ENCODE data around the gene NXF3.
"Not testable (repeated sequence)": the region's sequence is repeated elsewhere in the genome, so short reads cannot be mapped to it uniquely, and the experiment has no call there.

Gene NXF3, protein sequence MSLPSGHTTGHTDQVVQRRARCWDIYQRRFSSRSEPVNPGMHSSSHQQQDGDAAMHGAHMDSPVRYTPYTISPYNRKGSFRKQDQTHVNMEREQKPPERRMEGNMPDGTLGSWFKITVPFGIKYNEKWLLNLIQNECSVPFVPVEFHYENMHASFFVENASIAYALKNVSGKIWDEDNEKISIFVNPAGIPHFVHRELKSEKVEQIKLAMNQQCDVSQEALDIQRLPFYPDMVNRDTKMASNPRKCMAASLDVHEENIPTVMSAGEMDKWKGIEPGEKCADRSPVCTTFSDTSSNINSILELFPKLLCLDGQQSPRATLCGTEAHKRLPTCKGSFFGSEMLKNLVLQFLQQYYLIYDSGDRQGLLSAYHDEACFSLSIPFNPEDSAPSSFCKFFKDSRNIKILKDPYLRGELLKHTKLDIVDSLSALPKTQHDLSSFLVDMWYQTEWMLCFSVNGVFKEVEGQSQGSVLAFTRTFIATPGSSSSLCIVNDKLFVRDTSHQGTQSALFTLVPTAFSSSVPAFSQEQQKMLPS

DNA sequence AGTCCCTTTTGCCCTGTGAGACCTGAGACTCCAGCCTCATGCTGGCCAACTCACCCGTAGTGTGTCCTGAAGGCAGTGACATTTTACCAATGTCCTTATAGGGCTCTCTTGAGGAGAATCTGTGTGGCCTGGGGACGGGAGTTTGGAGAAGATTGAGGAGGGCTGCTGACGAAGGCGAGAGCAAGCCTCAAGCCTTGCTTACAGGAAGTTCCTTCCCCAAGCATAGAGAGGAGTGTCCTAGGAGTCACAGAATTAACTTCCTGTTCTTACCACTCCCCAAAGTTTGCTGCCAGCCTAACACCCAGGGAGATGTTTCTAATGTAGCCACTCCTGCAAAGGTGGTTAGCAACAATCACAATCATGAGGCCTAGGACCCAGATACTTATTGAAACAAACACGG is at the start of gene NXF3:
Gene NXF3 (minus strand): TSS at position 202 of the 400 bp plus-strand sequence. CDS start 120 bp downstream, at position 82.
- no peaks in the 10 kb centered on the region; the same call in 1 of the 2 replicates for H3K4me1 ChIP-seq
- no peaks in the 10 kb centered on the region for H3K36me3 ChIP-seq (replicated peaks)
- DNase-seq (ENCODE audit: low spot score in 2 of 2), result no peak
- no peak within 1 kb of the TSS for H3K4me3 ChIP-seq
- in situ Hi-C loops (cut with MboI; ENCODE audit: low sequenced_read_pairs), result no loop called here
- no peaks in the 10 kb centered on the region for H3K9me3 ChIP-seq
- no peaks in the 10 kb centered on the region for H3K27me3 ChIP-seq (ENCODE audit: low read depth)

DNA sequence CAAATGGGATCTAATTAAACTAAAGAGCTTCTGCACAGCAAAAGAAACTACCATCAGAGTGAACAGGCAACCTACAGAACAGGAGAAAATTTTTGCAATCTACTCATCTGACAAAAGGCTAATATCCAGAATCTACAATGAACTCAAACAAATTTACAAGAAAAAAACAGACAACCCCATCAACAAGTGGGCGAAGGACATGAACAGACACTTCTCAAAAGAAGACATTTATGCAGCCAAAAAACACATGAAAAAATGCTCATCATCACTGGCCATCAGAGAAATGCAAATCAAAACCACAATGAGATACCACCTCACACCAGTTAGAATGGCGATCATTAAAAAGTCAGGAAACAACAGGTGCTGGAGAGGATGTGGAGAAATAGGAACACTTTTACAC is 43.6 kb upstream of the NXF3 start:
- H3K9me3 ChIP-seq; in situ Hi-C loops (cut with MboI; ENCODE audit: low sequenced_read_pairs); DNase-seq (ENCODE audit: low spot score in 2 of 2); H3K4me3 ChIP-seq; H3K36me3 ChIP-seq (replicated peaks); H3K27me3 ChIP-seq (ENCODE audit: low read depth); H3K4me1 ChIP-seq: not testable (repeated sequence)

DNA sequence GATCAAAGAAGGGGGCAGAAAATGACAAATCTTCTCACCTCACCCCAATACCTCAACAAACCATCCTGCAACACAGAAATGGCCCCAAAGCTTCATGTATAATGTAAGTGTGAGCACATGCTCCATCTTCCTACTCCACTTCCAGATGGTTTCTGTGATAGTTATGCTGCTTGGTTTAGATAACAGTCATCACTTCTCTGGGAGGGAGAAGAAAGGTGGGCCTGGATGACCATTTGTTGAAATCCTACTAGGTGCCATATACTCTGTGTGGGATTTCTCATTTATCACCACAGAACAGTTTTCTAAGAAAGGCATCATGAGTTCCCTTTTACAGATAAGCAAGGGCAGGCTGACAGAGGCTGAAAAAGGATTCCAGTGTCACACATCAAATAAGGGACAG is 31.3 kb upstream of the NXF3 start:
- no peaks in the 10 kb centered on the region for H3K9me3 ChIP-seq
- H3K4me3 ChIP-seq, result no peak overlapping the region
- no peaks in the 10 kb centered on the region for H3K4me1 ChIP-seq
- no peaks in the 10 kb centered on the region for H3K27me3 ChIP-seq (ENCODE audit: low read depth)
- no peaks in the 10 kb centered on the region for H3K36me3 ChIP-seq (replicated peaks)
- in situ Hi-C loops (cut with MboI; ENCODE audit: low sequenced_read_pairs), result no loop called here
- no peak for DNase-seq (ENCODE audit: low spot score in 2 of 2)

DNA sequence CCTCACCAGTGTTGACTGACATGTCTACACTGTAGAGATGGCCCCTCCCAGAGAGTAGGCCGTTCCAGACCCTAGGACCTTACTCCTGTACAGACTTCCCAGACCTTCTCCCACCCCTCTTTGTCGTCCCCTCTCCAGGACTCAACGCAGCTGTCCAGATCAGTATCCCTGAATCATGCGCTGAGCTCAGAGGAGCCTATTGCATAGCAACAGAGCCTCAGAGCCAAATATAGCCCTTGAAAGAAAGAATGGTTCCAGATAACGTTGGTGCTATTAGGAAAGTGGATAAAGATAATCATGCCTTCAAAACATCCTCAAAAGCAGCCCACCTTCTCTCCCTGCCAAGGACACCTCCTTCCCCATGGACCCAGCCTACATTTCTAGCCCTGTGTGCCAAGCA is 27.8 kb upstream of the NXF3 start:
- Histone ChIP-seq H3K9me3 (no peaks in the 10 kb centered on the region), H3K4me3 (no peak overlapping the region), H3K4me1 (no peaks in the 10 kb centered on the region), H3K36me3 (replicated peaks) (no peaks in the 10 kb centered on the region), H3K27me3 (ENCODE audit: low read depth) (no peaks in the 10 kb centered on the region)
- no peak for DNase-seq (ENCODE audit: low spot score in 2 of 2)
- in situ Hi-C loops (cut with MboI; ENCODE audit: low sequenced_read_pairs), result no loop called here

DNA sequence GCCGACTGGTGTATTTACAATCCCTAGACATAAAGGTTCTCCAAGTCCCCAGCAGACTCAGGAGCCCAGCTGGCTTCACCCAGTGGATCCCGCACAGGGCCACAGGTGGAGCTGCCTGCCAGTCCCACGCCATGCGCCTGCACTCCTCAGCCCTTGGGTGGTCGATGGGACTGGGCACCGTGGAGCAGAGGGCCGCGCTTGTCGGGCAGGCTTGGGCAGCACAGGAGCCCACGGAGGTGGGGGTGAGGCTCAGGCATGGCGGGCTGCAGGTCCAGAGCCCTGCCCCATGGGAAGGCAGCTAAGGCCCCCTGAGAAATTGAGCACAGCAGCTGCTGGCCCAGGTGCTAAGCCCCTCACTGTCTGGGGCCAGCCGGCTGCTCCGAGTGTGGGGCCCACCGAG is 24.0 kb upstream of the NXF3 start:
- DNase-seq (ENCODE audit: low spot score in 2 of 2); H3K9me3 ChIP-seq; H3K4me3 ChIP-seq; H3K36me3 ChIP-seq (replicated peaks); in situ Hi-C loops (cut with MboI; ENCODE audit: low sequenced_read_pairs); H3K27me3 ChIP-seq (ENCODE audit: low read depth); H3K4me1 ChIP-seq: not testable (repeated sequence)

DNA sequence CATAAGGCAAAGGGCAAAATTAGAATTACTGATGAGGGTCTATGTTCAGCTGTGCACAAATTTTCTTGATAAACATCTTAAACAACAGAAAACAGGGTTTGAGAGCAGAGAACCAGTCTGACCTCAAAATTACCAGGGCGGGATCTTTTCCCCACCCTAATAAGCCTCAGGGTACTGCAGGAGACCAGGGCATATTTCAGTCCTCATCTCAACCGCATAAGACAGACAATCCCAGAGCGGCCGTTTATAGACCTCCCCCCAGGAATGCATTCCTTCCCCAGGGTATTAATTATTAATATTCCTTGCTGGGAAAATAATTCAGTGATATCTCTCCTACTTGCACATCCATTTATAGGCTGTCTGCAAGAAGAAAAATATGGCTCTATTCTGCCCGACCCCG is 16.6 kb upstream of the NXF3 start:
- DNase-seq (ENCODE audit: low spot score in 2 of 2); H3K36me3 ChIP-seq (replicated peaks); H3K4me3 ChIP-seq; in situ Hi-C loops (cut with MboI; ENCODE audit: low sequenced_read_pairs); H3K4me1 ChIP-seq; H3K27me3 ChIP-seq (ENCODE audit: low read depth); H3K9me3 ChIP-seq: not testable (repeated sequence)

DNA sequence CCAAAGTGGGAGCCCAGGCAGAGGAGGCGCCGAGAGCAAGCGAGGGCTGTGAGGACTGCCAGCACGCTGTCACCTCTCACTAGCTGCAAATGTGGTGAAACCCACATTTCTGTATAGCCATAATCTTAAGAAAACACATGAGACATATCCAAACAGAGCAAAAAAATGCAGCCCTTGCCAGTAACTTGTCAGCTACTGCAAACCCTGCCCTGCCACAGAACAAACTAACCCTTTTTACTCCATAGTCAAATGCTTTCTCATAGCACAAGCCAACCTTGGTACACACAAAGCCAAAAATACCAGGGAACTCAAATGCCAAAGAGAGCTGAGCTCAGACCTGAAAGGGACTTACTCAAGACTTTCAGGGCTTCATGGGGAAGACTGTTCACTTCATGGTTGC is 14.9 kb upstream of the NXF3 start:
- Histone ChIP-seq H3K36me3 (replicated peaks) (no peaks in the 10 kb centered on the region), H3K4me1 (no peaks in the 10 kb centered on the region), H3K27me3 (ENCODE audit: low read depth) (no peaks in the 10 kb centered on the region), H3K9me3 (no peaks in the 10 kb centered on the region), H3K4me3 (no peak overlapping the region)
- no peak for DNase-seq (ENCODE audit: low spot score in 2 of 2)
- in situ Hi-C loops (cut with MboI; ENCODE audit: low sequenced_read_pairs), result no loop called here

DNA sequence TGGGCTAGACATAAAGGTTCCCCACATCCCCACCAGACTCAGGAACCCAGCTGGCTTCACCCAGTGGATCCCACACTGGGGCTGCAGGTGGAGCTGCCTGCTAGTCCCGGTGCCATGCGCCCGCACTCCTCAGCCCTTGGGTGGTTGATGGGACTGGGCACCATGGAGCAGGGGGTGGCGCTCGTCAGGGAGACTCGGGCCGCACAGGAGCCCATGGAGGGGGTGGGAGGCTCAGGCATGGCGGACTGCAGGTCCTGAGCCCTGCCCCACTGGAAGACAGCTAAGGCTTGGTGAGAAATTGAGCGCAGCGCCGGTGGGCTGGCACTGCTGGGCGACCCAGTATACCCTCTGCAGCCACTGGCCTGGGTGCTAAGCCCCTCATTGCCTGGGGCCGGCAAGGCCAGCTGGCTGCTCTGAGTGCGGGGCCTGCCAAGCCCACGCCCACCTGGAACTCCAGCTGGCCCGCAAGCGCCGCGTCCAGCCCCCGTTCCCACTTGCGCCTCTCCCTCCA is 14.3 kb upstream of the NXF3 start:
- H3K36me3 ChIP-seq (replicated peaks); H3K27me3 ChIP-seq (ENCODE audit: low read depth); H3K9me3 ChIP-seq; in situ Hi-C loops (cut with MboI; ENCODE audit: low sequenced_read_pairs); DNase-seq (ENCODE audit: low spot score in 2 of 2); H3K4me3 ChIP-seq; H3K4me1 ChIP-seq: not testable (repeated sequence)

DNA sequence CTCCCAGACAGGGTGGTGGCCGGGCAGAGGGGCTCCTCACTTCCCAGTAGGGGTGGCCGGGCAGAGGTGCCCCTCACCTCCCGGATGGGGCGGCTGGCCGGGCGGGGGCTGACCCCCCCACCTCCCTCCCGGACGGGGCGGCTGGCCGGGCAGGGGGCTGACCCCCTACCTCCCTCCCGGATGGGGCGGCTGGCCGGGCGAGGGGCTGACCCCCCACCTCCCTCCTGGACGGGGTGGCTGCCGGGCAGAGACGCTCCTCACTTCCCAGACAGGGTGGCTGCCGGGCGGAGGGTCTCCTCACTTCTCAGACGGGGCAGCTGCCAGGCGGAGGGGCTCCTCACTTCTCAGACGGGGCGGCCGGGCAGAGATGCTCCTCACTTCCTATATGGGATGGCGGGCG is 11.4 kb upstream of the NXF3 start:
- H3K27me3 ChIP-seq (ENCODE audit: low read depth); H3K9me3 ChIP-seq; DNase-seq (ENCODE audit: low spot score in 2 of 2); in situ Hi-C loops (cut with MboI; ENCODE audit: low sequenced_read_pairs); H3K36me3 ChIP-seq (replicated peaks); H3K4me3 ChIP-seq; H3K4me1 ChIP-seq: not testable (repeated sequence)

DNA sequence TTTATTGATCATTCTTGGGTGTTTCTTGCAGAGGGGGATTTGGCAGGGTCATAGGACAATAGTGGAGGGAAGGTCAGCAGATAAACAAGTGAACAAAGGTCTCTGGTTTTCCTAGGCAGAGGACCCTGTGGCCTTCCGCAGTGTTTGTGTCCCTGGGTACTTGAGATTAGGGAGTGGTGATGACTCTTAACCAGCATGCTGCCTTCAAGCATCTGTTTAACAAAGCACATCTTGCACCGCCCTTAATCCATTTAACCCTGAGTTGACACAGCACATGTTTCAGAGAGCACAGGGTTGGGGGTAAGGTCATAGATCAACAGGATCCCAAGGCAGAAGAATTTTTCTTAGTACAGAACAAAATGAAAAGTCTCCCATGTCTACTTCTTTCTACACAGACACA is 10.9 kb upstream of the NXF3 start:
- in situ Hi-C loops (cut with MboI; ENCODE audit: low sequenced_read_pairs); H3K9me3 ChIP-seq; H3K27me3 ChIP-seq (ENCODE audit: low read depth); H3K4me3 ChIP-seq; H3K4me1 ChIP-seq; H3K36me3 ChIP-seq (replicated peaks); DNase-seq (ENCODE audit: low spot score in 2 of 2): not testable (repeated sequence)

DNA sequence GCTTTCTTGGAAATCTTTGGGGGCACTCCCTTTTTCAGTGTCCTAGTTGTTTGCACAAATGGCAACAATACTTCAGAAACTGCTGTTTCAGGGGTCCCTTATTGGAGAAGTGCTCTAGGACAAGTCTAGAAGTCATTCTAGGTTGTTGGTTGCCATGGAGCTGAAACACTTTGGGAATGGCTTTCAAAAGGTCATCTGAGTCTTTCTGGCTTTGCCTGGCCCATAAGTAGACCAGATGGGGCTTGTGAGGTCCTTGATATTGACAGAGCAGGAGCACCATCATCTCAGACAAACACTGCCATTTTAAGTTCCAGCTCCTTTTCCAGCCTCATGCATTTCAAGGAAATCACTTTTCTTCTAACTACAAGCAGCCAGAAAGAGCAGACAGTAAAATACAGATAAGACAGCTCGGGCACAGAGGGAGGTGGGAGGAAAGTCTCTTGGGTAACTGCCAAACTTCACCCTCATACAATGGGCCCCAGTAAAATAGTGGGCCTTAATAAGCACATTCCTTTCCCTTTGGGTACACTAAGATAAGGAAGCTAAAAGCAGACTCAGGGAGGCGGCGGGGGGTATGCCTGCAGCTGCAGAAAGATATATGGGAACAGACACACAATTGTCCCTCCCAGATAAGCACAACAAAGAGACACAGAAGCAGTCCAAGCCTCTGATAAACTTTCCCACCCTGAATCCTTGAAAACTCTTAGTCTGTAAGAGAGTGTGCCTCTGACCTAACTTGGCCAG is 8.5 kb upstream of the NXF3 start:
- Histone ChIP-seq H3K27me3 (ENCODE audit: low read depth) (0 out of 2 replicates have a peak, but pooled peaks cover 2% of the 10 kb centered on the region), H3K4me1 (no peaks in the 10 kb centered on the region; the same call in 1 of the 2 replicates), H3K9me3 (no peaks in the 10 kb centered on the region), H3K36me3 (replicated peaks) (no peaks in the 10 kb centered on the region), H3K4me3 (no peak overlapping the region)
- in situ Hi-C loops (cut with MboI; ENCODE audit: low sequenced_read_pairs), result no loop called here
- DNase-seq (ENCODE audit: low spot score in 2 of 2), result no peak

DNA sequence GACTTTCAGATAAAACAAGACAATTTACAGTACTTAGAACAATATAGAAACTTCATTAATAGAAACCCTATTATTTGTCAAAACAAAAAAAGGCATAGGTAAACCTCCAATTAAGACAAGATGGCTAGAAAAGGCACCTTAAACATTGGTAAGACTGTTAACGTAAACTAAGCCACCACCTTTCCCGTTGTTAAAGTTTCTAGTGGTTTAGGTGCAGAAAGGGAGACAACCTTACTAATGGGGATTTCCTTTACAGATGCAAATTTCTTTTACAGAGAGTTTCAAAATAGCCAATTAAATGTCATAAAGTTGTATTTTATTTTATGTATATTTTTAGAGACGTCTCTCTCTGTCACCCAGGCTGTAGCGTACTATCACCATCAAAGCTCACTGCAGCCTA is 7.5 kb upstream of the NXF3 start:
- in situ Hi-C loops (cut with MboI; ENCODE audit: low sequenced_read_pairs), result no loop called here
- Histone ChIP-seq H3K9me3 (no peaks in the 10 kb centered on the region), H3K4me1 (no peaks in the 10 kb centered on the region; the same call in 1 of the 2 replicates), H3K4me3 (no peak overlapping the region), H3K36me3 (replicated peaks) (no peaks in the 10 kb centered on the region), H3K27me3 (ENCODE audit: low read depth) (0 out of 2 replicates have a peak, but pooled peaks cover 2% of the 10 kb centered on the region)
- no peak for DNase-seq (ENCODE audit: low spot score in 2 of 2)

DNA sequence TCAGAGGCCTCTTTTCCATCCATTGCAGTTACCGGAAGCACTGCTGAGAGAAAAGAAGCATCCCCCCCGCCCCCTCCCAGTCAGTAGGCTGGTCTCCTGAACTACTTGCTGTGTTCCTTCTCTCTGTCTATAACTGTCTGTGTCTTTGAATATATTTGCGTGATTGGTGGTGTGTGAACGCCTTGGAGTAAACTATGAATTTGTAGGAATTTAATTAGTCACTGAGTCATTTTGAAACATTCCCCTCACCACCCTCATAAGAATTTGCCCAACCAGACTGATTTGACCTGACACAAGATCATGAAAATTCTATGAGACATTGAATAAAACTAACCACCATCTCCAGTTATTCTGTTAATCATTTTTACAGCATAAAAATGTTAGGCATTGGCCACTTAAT is 6.7 kb upstream of the NXF3 start:
- Histone ChIP-seq H3K4me1 (no peaks in the 10 kb centered on the region; the same call in 1 of the 2 replicates), H3K36me3 (replicated peaks) (no peaks in the 10 kb centered on the region), H3K9me3 (no peaks in the 10 kb centered on the region), H3K27me3 (ENCODE audit: low read depth) (0 out of 2 replicates have a peak, but pooled peaks cover 2% of the 10 kb centered on the region), H3K4me3 (no peak overlapping the region)
- no peak for DNase-seq (ENCODE audit: low spot score in 2 of 2)
- in situ Hi-C loops (cut with MboI; ENCODE audit: low sequenced_read_pairs), result no loop called here

DNA sequence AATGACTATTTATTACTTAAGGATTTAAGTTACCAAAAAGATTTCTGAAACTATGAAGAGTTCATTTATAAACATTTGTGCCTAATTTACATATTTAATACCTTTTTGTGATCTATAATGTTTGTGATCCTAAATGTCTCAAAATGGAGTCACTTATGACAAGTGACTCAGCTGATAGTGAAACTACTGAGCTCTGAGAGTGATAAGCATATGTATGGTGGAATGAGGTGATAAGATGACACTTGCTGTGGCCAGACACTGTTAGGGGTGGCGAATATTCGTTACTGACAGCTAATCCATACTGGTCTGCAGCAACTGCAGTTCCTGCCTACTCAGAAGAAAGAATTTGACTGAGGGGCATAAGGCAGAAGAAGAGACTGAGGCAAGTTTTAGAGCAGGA is 5.5 kb upstream of the NXF3 start:
- no peaks in the 10 kb centered on the region for H3K36me3 ChIP-seq (replicated peaks)
- no peak for DNase-seq (ENCODE audit: low spot score in 2 of 2)
- 0 out of 2 replicates have a peak, but pooled peaks cover 2% of the 10 kb centered on the region for H3K27me3 ChIP-seq (ENCODE audit: low read depth)
- no peak overlapping the region for H3K4me3 ChIP-seq
- no peaks in the 10 kb centered on the region; the same call in 1 of the 2 replicates for H3K4me1 ChIP-seq
- in situ Hi-C loops (cut with MboI; ENCODE audit: low sequenced_read_pairs), result no loop called here
- no peaks in the 10 kb centered on the region for H3K9me3 ChIP-seq
